Mesodermal cell (in vitro differentiated cells): ENCODE measurements around the gene GPX3.

ENCODE experiments used
- H3K27ac ChIP-seq: 2 replicates; pipeline ENCODE4 v1.7.0; 2013; ENCODE audit warnings: mild to moderate bottlenecking, low read depth, low read length, moderate library complexity; ENCODE audit not compliant: severe bottlenecking
- H3K36me3 ChIP-seq: 2 replicates; pipeline ENCODE4 v1.7.1; 2013; ENCODE audit warnings: mild to moderate bottlenecking, low read length, moderate library complexity; ENCODE audit not compliant: control insufficient read depth, insufficient read depth
- H3K4me1 ChIP-seq: one replicate; pipeline ENCODE4 v1.7.1; 2013; ENCODE audit warnings: mild to moderate bottlenecking, low read length; ENCODE audit not compliant: insufficient read depth, control insufficient read depth, poor library complexity, severe bottlenecking
- H3K4me3 ChIP-seq: 2 replicates; pipeline ENCODE4 v1.7.0; 2013; ENCODE audit warnings: low read length, control low read depth, mild to moderate bottlenecking; ENCODE audit not compliant: insufficient read depth, poor library complexity, severe bottlenecking; ENCODE audit errors: extremely low read depth
- H3K9me3 ChIP-seq: 2 replicates; pipeline ENCODE4 v1.7.1; 2013; ENCODE audit warnings: mild to moderate bottlenecking, low read length, moderate library complexity; ENCODE audit not compliant: control insufficient read depth
- WGBS, 2 experiments: methylation state at CpG; one replicate each; pipeline ENCODE4 v1.1.5; 2013; ENCODE audit warnings: missing lambda C conversion rate in 2 of 2; ENCODE audit not compliant: insufficient coverage in 2 of 2; 5-methylcytosine and 5-hydroxymethylcytosine counted together

GPX3 gene

GRCh38 chr5:151077419-151077818 lies 57.0 kb downstream of the GPX3 start:
- Histone ChIP-seq H3K4me1 (peaks cover 12% of the 10 kb centered on the region), H3K27ac (no peak overlapping the region), H3K36me3 (peaks cover 15% of the 10 kb centered on the region), H3K9me3 (no peaks in the 10 kb centered on the region), H3K4me3 (no peak overlapping the region)
- 96 to 98% methylated on average over 8 to 9 of the region's 9 CpGs for WGBS, 2 experiments

- WGBS, 2 experiments, result 87 to 100% methylated on average over 2 to 3 of the region's 3 CpGs
- Histone ChIP-seq H3K36me3 (peaks cover 15% of the 10 kb centered on the region), H3K27ac (no peak overlapping the region), H3K9me3 (no peaks in the 10 kb centered on the region), H3K4me1 (peaks cover 9% of the 10 kb centered on the region), H3K4me3 (no peak overlapping the region)
Measured at GRCh38 chr5:151077967-151078366, 57.6 kb downstream of the GPX3 start.
